Activated CD8-positive, alpha-beta memory T cell treated with anti-CD3 and anti-CD28 coated beads for 1 hour (primary cell): ENCODE results near the gene SAP25.
A peak's percentile ranks its signal among the peaks of the same experiment; 100 is the strongest.
"Not testable (repeated sequence)": the region's sequence is repeated elsewhere in the genome, so short reads cannot be mapped to it uniquely, and the experiment has no call there.

Source experiments
- DNase-seq, 2 donors: peaks; one replicate each; pipeline ENCODE4 v3.0.0-alpha.2; 2020; ENCODE audit warnings: low read depth in 1 of 2; ENCODE audit errors: extremely low read depth in 1 of 2

Gene SAP25

DNA sequence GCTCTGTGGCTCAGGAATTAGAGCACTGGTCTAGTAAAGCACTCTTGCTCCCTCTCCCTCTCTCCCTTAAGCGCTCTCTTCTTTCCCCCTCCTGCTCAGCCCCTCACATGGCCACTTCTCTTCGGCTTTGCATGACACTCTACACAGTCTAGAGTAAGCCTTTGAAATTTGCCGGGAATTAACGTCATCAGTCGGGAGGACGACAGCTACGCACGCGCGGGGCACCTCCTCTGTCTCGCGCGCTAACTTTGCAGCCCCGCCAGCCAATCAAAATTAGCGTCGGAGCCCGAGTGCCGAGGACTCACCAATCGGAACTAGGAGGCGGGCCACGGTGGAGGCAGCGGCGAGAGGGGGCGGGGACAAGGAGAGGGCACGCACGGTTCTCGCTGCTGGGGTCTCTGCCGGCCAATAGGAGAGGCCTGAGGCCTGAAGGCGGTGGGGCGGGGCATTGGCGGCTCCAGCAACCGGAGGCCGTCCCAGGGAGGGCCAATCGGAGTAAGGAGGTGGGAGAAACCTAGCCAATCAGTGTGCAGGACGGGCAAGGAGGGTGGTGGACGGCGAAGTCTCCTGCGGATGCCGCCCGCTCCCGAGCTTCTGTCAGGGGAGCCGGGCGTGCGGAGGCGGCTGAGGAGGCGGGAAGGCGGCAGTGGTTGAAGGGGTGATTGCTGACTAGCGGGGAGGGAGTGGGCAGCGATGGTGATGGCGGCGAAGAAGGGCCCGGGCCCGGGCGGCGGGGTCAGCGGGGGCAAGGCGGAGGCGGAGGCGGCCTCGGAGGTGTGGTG is 34.9 kb downstream of the SAP25 start, which contains the start of gene AGFG2:
Gene AGFG2, plus strand, starts transcription at position 550 of the 782 bp plus-strand sequence. Its CDS starts 144 bp downstream, at position 694.
- peak; percentile 99 to 100 for DNase-seq

GRCh38 chr7:100538348-100538653 is 35.4 kb downstream of the SAP25 start:
- DNase-seq, result no peak

GRCh38 chr7:100536695-100537094 is 37.0 kb downstream of the SAP25 start:
- DNase-seq, result not testable (repeated sequence)

- DNase-seq, result not testable (repeated sequence)
These were observed 37.7 kb downstream of the SAP25 start for GRCh38 chr7:100535982-100536381.

- DNase-seq, result no peak
These were observed 41.3 kb downstream of the SAP25 start for GRCh38 chr7:100532165-100533022.

- DNase-seq, result not testable (repeated sequence)
These were observed 45.4 kb downstream of the SAP25 start for GRCh38 chr7:100528108-100528866.

GRCh38 chr7:100523192-100523591 is 50.5 kb downstream of the SAP25 start:
- not testable (repeated sequence) for DNase-seq
